GM12801 (cell line): ENCODE results near the gene PIK3CA.

Experiments
- TF ChIP-seq, protein P1 (sequence below): IDR thresholded peaks from one replicate; pipeline ENCODE4 v1.5.1; 2011; ENCODE audit warnings: control low read depth; ENCODE audit not compliant: insufficient read length; ENCODE audit errors: extremely low read depth

PIK3CA gene

DNA sequence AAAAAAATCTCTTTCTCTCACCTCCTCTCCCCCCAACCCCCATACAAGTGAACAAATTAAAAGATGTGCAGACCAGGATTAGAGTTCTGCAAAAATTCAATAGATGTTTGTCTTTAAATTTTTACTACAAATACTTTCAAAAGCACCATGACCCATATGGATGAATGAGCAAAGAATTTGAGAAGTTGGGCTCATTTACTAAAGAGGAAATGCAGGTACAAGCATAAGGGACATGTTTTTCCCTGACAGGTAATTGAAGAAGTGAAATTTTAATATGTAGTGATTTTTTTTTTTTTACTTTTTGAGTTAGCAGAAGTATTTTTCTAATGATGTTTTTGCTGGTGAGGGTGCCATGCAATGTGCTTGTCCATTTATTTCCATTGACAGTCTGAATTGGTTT lies 15.3 kb downstream of the PIK3CA start:
- TF ChIP-seq, protein P1, sequence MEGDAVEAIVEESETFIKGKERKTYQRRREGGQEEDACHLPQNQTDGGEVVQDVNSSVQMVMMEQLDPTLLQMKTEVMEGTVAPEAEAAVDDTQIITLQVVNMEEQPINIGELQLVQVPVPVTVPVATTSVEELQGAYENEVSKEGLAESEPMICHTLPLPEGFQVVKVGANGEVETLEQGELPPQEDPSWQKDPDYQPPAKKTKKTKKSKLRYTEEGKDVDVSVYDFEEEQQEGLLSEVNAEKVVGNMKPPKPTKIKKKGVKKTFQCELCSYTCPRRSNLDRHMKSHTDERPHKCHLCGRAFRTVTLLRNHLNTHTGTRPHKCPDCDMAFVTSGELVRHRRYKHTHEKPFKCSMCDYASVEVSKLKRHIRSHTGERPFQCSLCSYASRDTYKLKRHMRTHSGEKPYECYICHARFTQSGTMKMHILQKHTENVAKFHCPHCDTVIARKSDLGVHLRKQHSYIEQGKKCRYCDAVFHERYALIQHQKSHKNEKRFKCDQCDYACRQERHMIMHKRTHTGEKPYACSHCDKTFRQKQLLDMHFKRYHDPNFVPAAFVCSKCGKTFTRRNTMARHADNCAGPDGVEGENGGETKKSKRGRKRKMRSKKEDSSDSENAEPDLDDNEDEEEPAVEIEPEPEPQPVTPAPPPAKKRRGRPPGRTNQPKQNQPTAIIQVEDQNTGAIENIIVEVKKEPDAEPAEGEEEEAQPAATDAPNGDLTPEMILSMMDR = no peak

DNA sequence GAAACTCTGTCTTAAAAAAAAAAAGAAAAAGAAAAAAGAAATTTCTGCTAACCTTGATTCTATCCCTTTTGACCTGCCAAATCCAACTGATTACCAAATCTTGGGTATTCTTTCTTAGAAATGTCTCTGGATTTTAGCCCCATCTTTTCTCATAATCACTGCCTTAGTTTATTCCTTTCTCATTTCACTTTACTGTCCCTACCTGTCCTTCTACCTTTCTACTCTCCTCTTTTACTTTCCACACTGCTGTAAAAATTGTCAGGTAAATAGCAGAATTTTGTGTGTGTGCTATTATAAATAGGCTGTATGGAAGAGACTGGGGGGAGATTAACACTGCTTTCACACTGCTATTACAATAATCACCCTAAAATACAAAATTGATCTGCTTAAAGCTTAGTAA lies 16.7 kb downstream of the PIK3CA start:
- TF ChIP-seq, protein P1 = no peak

DNA sequence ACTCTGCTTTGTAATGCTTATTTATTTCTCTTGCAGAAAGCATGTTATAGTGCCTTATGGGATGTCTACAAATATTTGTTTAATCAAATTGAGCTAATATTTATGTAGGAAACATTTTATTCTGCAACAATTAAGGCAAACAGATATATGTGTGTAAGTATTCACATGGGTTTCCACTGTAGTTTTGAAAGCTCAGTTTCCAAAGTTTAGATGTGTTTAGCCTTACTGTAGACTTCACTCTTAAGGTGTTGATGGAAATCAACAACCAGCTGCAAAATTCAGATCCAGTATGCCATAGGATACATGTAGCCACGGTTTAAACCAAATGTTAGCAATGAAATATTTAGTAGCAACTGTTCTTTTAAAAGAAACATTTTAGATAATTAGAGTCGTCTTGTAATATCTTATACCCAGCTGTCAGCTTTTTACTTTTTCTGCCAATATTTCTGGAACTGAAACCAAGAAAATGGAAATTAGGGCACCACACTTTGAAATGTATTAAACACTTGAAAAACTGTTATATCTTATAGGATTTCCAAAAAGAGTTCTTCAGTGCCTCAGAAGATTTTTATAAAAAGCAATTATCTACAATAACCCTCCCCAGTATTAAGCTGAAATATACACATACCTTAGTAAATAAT lies 18.5 kb downstream of the PIK3CA start:
- TF ChIP-seq, protein P1 = no peak

DNA sequence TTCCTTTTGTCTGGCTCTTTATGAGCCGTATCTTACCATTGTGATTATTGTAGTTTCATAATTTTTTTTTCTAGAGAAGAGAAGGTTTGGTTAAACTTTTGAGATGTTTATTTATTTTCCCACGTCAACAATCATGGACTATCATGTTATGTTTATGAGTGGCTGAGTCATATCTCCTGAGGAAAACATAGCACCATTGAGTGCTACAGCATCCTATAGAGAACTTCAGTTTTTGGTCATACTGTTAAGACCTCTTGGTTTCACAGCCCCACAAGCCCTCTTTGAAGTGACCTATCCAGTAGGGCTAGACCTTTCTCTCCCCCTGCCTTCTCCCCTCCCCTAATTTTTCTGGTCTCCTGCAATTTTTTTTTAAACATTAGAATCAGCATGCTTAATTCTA lies 20.8 kb downstream of the PIK3CA start:
- TF ChIP-seq, protein P1 = no peak

DNA sequence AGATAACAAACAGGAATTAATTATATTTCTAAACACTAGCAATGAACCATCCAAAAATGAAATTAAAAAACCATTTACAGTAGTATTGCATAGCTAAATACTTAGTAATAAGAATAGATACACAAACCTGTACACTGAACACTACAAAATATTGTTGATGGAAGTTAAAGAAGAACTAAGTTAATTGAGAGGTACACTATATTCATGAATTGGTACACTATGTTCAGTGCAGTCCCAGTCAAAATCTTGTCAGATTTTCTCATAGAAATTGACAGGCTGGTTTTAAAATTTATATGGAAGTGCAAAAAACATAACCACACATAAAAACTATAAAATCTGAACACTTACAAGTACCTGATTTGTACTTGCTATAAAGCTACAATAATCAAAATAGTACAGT lies 24.4 kb downstream of the PIK3CA start:
- TF ChIP-seq, protein P1 = no peak

DNA sequence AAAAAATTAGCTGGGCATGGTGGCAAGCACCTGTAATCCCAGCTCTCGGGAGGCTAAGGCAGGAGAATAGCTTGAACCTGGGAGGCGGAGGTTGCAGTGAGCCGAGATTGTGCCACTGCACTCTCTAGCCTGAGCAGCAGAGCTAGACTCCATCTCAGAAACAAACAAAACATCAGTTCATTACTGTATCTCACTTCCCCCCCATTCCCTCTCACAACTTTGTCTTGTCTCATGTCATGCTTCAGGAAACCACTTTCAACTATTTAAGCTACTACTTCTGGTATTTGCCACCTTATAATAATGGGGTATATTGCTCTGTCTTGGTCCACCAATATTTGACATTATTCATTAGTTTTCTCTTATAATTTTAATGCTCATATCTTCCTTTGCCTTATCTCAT lies 26.2 kb downstream of the PIK3CA start:
- TF ChIP-seq, protein P1 = no peak

DNA sequence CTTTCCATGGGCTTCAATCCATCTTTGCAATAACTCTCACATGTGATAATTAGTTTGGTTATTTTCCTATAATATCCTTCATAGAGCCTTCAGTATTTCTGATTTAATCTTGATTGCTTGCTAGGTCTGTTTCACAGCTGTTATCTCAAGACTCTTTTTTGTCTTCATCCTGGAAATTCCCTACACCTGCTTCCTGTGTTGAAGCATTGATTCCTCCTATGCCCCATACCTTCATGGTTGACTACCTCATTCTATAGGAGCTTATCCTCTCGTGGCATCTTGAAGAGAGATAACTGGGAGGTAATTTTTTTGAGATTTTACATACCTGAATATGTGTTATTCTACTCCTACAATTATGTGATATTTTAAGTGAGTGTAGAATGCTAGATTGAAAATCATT lies 26.7 kb downstream of the PIK3CA start:
- TF ChIP-seq, protein P1 = no peak
